ENCODE data around the gene CBX7. TPM values are rescaled to one million over a fixed set of nuclear protein-coding genes. Genes with fewer than 3 reads are reported as not detected.
A peak's percentile ranks its signal among the peaks of the same experiment; 100 is the strongest.

The CBX7 gene
- total and polyA plus RNA-seq, 2 of the 8 experiments (the other 6 are each of a cell fraction or from before 2014, with no cell fraction given), result 6.9 to 8.7 TPM

- TF ChIP-seq RAD21 (IDR thresholded peaks at IDR 0.05 in 1 of 2, conservative IDR thresholded peaks at IDR 0.05 in 1 of 2; ENCODE audit: low read depth in 2 of 2, low read length in 2 of 2) (peak in 1 of 2 experiments; percentile 3; a peak in 1 of 4 replicates), SP4 (IDR thresholded peaks at IDR 0.05; ENCODE audit: low read length) (no peak; the same call in 1 of the 2 replicates), JUN (IDR thresholded peaks at IDR 0.05; ENCODE audit: low read depth, low read length) (no peak), CREB1 (IDR thresholded peaks at IDR 0.05) (0 out of 2 replicates have a peak, but pooled peaks have one; percentile 30), HDAC2 (IDR thresholded peaks at IDR 0.05; ENCODE audit: borderline replicate concordance in 1 of 2, low read depth in 2 of 2, low read length in 2 of 2) (peak in 1 of 2 experiments; percentile 73; a peak in 1 of 4 replicates), TCF12 (IDR thresholded peaks at IDR 0.05; ENCODE audit: low read depth, low read length) (peak; percentile 90), NANOG (IDR thresholded peaks at IDR 0.05; ENCODE audit: insufficient read depth, low read depth, low read length, poor library complexity, severe bottlenecking) (peak; percentile 37), CBX8 (IDR thresholded peaks at IDR 0.05; ENCODE audit: borderline replicate concordance, low read depth, low read length) (no peak), CHD2 (IDR thresholded peaks at IDR 0.05; ENCODE audit: low read length) (no peak), CTBP2 (IDR thresholded peaks at IDR 0.05; ENCODE audit: borderline replicate concordance, insufficient read depth, insufficient read length, low read length) (peak; percentile 92), SP1 (IDR thresholded peaks at IDR 0.05; ENCODE audit: low read depth, low read length) (peak; percentile 71; the same call in 1 of the 2 replicates), E2F6 (IDR thresholded peaks at IDR 0.05) (peak; percentile 38; the same call in 1 of the 2 replicates), TEAD4 (IDR thresholded peaks at IDR 0.05; ENCODE audit: low read depth, low read length) (peak; percentile 100), POLR2A (IDR thresholded peaks at IDR 0.05; ENCODE audit: control extremely low read depth in 1 of 2, low read depth in 2 of 2, low read length in 2 of 2) (peak in 1 of 2 experiments; percentile 53; a peak in 1 of 3 replicates), ASH2L (IDR thresholded peaks at IDR 0.05; ENCODE audit: low read length) (peak; percentile 71)
Observed at GRCh38 chr22:39176143-39176713, 23.7 kb upstream of the CBX7 start (continued).
